IPS-20b (cell line): ENCODE data around the gene CRTC1.
"Not testable (repeated sequence)": the region's sequence is repeated elsewhere in the genome, so short reads cannot be mapped to it uniquely, and the experiment has no call there.

Source experiments
- H3K27ac ChIP-seq: one replicate; pipeline ENCODE4 v1.5.1; 2013; ENCODE audit warnings: low read length
- H3K27me3 ChIP-seq: 2 replicates; pipeline ENCODE4 v1.6.1; 2013; ENCODE audit warnings: mild to moderate bottlenecking, low read length, inconsistent platforms; ENCODE audit not compliant: insufficient read depth
- H3K36me3 ChIP-seq: 2 replicates; pipeline ENCODE4 v1.6.1; 2013; ENCODE audit warnings: low read depth, mild to moderate bottlenecking, inconsistent platforms, low read length, moderate library complexity; ENCODE audit not compliant: insufficient read depth
- H3K4me1 ChIP-seq: 2 replicates; pipeline ENCODE4 v1.6.1; 2013; ENCODE audit warnings: mild to moderate bottlenecking, control low read depth, inconsistent platforms, low read length, moderate library complexity; ENCODE audit not compliant: insufficient read depth
- H3K4me3 ChIP-seq: 2 replicates; pipeline ENCODE4 v1.5.1; 2013; ENCODE audit warnings: mild to moderate bottlenecking, low read length, inconsistent platforms
- H3K9ac ChIP-seq: 2 replicates; pipeline ENCODE4 v1.6.1; 2013; ENCODE audit warnings: low read depth, mild to moderate bottlenecking, inconsistent platforms, low read length, moderate library complexity
- H3K9me3 ChIP-seq: 2 replicates; pipeline ENCODE4 v1.6.1; 2013; ENCODE audit warnings: mild to moderate bottlenecking, low read depth, low read length, inconsistent platforms; ENCODE audit not compliant: insufficient read depth

The CRTC1 gene

GRCh38 chr19:18725841-18726770, 42.6 kb downstream of the CRTC1 start:
- H3K36me3 ChIP-seq, result no peaks in the 10 kb centered on the region
- no peak overlapping the region for H3K4me3 ChIP-seq
- H3K27ac ChIP-seq, result no peak overlapping the region
- H3K4me1 ChIP-seq, result no peaks in the 10 kb centered on the region
- no peaks in the 10 kb centered on the region for H3K27me3 ChIP-seq
- H3K9ac ChIP-seq, result no peak overlapping the region
- H3K9me3 ChIP-seq, result no peaks in the 10 kb centered on the region

- Histone ChIP-seq H3K27me3 (no peaks in the 10 kb centered on the region), H3K4me3 (no peak overlapping the region), H3K36me3 (no peaks in the 10 kb centered on the region), H3K27ac (no peak overlapping the region), H3K9me3 (no peaks in the 10 kb centered on the region), H3K9ac (no peak overlapping the region), H3K4me1 (no peaks in the 10 kb centered on the region)
Observed at GRCh38 chr19:18726846-18727245, 43.4 kb downstream of the CRTC1 start.

GRCh38 chr19:18727602-18728001, 44.1 kb downstream of the CRTC1 start:
- not testable (repeated sequence) for H3K27me3 ChIP-seq, H3K9me3 ChIP-seq, H3K4me1 ChIP-seq, H3K9ac ChIP-seq, H3K4me3 ChIP-seq, H3K36me3 ChIP-seq, H3K27ac ChIP-seq

- H3K4me3 ChIP-seq, result no peak overlapping the region
- no peaks in the 10 kb centered on the region for H3K36me3 ChIP-seq
- no peak overlapping the region for H3K9ac ChIP-seq
- H3K4me1 ChIP-seq, result no peaks in the 10 kb centered on the region
- H3K9me3 ChIP-seq, result no peaks in the 10 kb centered on the region
- H3K27me3 ChIP-seq, result no peaks in the 10 kb centered on the region
- no peak overlapping the region for H3K27ac ChIP-seq
Observed at GRCh38 chr19:18729933-18730530, 46.6 kb downstream of the CRTC1 start.

- no peaks in the 10 kb centered on the region for H3K9me3 ChIP-seq
- H3K27me3 ChIP-seq, result no peaks in the 10 kb centered on the region
- H3K36me3 ChIP-seq, result no peaks in the 10 kb centered on the region
- H3K4me1 ChIP-seq, result no peaks in the 10 kb centered on the region
- H3K4me3 ChIP-seq, result no peak overlapping the region
- no peak overlapping the region for H3K27ac ChIP-seq
- no peak overlapping the region for H3K9ac ChIP-seq
Observed at GRCh38 chr19:18730885-18731513, 47.5 kb downstream of the CRTC1 start.

- Histone ChIP-seq H3K36me3 (no peaks in the 10 kb centered on the region), H3K27ac (no peak overlapping the region), H3K27me3 (no peaks in the 10 kb centered on the region), H3K9me3 (no peaks in the 10 kb centered on the region), H3K4me3 (no peak overlapping the region), H3K4me1 (no peaks in the 10 kb centered on the region), H3K9ac (no peak overlapping the region)
Observed at GRCh38 chr19:18731562-18732008, 48.1 kb downstream of the CRTC1 start.

- Histone ChIP-seq H3K9ac (no peak overlapping the region), H3K4me1 (no peaks in the 10 kb centered on the region), H3K9me3 (no peaks in the 10 kb centered on the region), H3K27me3 (no peaks in the 10 kb centered on the region), H3K36me3 (no peaks in the 10 kb centered on the region), H3K4me3 (no peak overlapping the region), H3K27ac (no peak overlapping the region)
Observed at GRCh38 chr19:18733196-18733647, 49.7 kb downstream of the CRTC1 start.

GRCh38 chr19:18733762-18734332, 50.4 kb downstream of the CRTC1 start:
- H3K36me3 ChIP-seq, H3K9ac ChIP-seq, H3K4me1 ChIP-seq, H3K9me3 ChIP-seq, H3K4me3 ChIP-seq, H3K27ac ChIP-seq, H3K27me3 ChIP-seq: not testable (repeated sequence)

- Histone ChIP-seq H3K36me3 (no peaks in the 10 kb centered on the region), H3K9me3 (no peaks in the 10 kb centered on the region), H3K9ac (no peak overlapping the region), H3K27ac (no peak overlapping the region), H3K4me1 (no peaks in the 10 kb centered on the region), H3K4me3 (no peak overlapping the region), H3K27me3 (no peaks in the 10 kb centered on the region)
Observed at GRCh38 chr19:18735324-18735723, 51.8 kb downstream of the CRTC1 start.

GRCh38 chr19:18735752-18736151, 52.3 kb downstream of the CRTC1 start:
- H3K36me3 ChIP-seq, result no peaks in the 10 kb centered on the region
- no peak overlapping the region for H3K9ac ChIP-seq
- H3K4me3 ChIP-seq, result no peak overlapping the region
- no peaks in the 10 kb centered on the region for H3K27me3 ChIP-seq
- no peaks in the 10 kb centered on the region for H3K4me1 ChIP-seq
- no peaks in the 10 kb centered on the region for H3K9me3 ChIP-seq
- no peak overlapping the region for H3K27ac ChIP-seq

GRCh38 chr19:18736415-18737336, 53.2 kb downstream of the CRTC1 start:
- no peaks in the 10 kb centered on the region for H3K9me3 ChIP-seq
- no peak overlapping the region for H3K4me3 ChIP-seq
- H3K9ac ChIP-seq, result no peak overlapping the region
- no peaks in the 10 kb centered on the region for H3K27me3 ChIP-seq
- no peak overlapping the region for H3K27ac ChIP-seq
- no peaks in the 10 kb centered on the region for H3K36me3 ChIP-seq
- no peaks in the 10 kb centered on the region for H3K4me1 ChIP-seq
